HG03025 (cell line): ENCODE results near the gene GOLPH3.
"Not testable (repeated sequence)": the region's sequence is repeated elsewhere in the genome, so short reads cannot be mapped to it uniquely, and the experiment has no call there.

Experiments
- ATAC-seq: cut with Tn5 transposase; IDR thresholded peaks from one replicate; pipeline ENCODE4 v1.9.1; 2021; ENCODE audit warnings: mild to moderate bottlenecking, moderate library complexity; ENCODE audit not compliant: unreplicated experiment, low FRiP score

Gene GOLPH3

GRCh38 chr5:32100691-32101302, 73.3 kb downstream of the GOLPH3 start:
- ATAC-seq, result no peak

- ATAC-seq, result no peak
Measured at GRCh38 chr5:32100230-32100629, 73.9 kb downstream of the GOLPH3 start.

GRCh38 chr5:32099486-32100035, 74.6 kb downstream of the GOLPH3 start:
- ATAC-seq, result no peak

GRCh38 chr5:32098890-32099310, 75.2 kb downstream of the GOLPH3 start:
- ATAC-seq, result no peak

GRCh38 chr5:32098291-32098690, 75.8 kb downstream of the GOLPH3 start:
- no peak for ATAC-seq

GRCh38 chr5:32096891-32097595, 77.1 kb downstream of the GOLPH3 start:
- ATAC-seq, result no peak

- ATAC-seq, result no peak
Measured at GRCh38 chr5:32095261-32095671, 78.9 kb downstream of the GOLPH3 start.

GRCh38 chr5:32094691-32095090, 79.4 kb downstream of the GOLPH3 start:
- ATAC-seq, result no peak

- peak; percentile 70 for ATAC-seq
Measured at GRCh38 chr5:32092938-32093812, 80.9 kb downstream of the GOLPH3 start.

GRCh38 chr5:32090755-32091128, 83.4 kb downstream of the GOLPH3 start:
- ATAC-seq, result no peak

GRCh38 chr5:32090026-32090754, 83.9 kb downstream of the GOLPH3 start:
- no peak for ATAC-seq

- ATAC-seq, result no peak
Measured at GRCh38 chr5:32089146-32090000, 84.7 kb downstream of the GOLPH3 start.

- no peak for ATAC-seq
Measured at GRCh38 chr5:32088214-32088613, 85.9 kb downstream of the GOLPH3 start.

- ATAC-seq, result no peak
Measured at GRCh38 chr5:32087086-32088082, 86.7 kb downstream of the GOLPH3 start.

GRCh38 chr5:32083981-32084430, 90.1 kb downstream of the GOLPH3 start:
- no peak for ATAC-seq

GRCh38 chr5:32082701-32083100, 91.4 kb downstream of the GOLPH3 start:
- ATAC-seq, result no peak

GRCh38 chr5:32080565-32080964, 93.6 kb downstream of the GOLPH3 start:
- not testable (repeated sequence) for ATAC-seq

- ATAC-seq, result not testable (repeated sequence)
Measured at GRCh38 chr5:32078855-32079254, 95.3 kb downstream of the GOLPH3 start.
